ENCODE results near the gene DRD2. TPM values are rescaled to one million over a fixed set of nuclear protein-coding genes. Genes with fewer than 3 reads are reported as not detected.

The DRD2 gene
- total RNA-seq, 1 donor from 2014 or later: 2.9 TPM

DNA sequence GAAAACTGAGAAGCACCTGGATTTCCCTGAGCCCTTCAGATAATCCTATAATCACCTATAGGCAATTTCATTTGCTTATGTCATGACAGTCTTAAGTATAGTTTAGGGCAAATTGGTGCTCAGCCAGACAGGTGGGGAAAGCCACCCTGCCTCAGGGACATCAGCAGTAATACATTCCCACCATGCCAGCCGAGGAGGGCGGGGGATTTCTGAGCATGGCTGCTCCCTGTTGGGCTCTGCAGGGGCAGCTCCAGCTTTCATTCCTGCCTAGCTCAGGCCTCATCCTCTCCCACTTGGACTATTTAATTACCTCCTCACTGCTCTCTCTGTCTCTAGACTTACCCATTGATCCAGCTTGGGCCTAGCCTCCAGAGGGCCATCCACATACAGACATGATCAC lies 9.0 kb upstream of the DRD2 start:
- peaks cover 2% of the 10 kb centered on the region for H3K9me3 Mint-ChIP-seq

DNA sequence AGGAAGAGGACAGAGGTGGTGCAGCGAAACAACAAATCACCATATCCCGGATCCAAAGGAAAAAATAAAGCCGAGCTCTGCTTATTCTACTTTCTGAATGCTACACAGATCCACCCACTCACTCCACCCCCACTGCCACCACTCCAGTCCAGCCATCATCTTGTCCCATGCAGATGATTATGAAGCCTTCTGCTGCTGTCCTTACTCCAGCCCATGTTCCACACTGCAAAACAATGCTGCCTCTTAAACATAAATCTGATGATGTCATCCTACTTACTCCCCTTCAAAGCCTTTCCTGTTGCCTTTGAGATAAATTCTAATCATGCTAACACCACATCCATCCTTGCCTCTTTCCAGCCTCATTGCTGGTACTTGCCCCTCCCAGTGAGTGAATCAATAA lies 6.5 kb upstream of the DRD2 start:
- peaks cover 2% of the 10 kb centered on the region for H3K9me3 Mint-ChIP-seq
- H3K36me3 Mint-ChIP-seq (ENCODE audit: low read depth): no peaks in the 10 kb centered on the region
- TF ChIP-seq, protein P1, sequence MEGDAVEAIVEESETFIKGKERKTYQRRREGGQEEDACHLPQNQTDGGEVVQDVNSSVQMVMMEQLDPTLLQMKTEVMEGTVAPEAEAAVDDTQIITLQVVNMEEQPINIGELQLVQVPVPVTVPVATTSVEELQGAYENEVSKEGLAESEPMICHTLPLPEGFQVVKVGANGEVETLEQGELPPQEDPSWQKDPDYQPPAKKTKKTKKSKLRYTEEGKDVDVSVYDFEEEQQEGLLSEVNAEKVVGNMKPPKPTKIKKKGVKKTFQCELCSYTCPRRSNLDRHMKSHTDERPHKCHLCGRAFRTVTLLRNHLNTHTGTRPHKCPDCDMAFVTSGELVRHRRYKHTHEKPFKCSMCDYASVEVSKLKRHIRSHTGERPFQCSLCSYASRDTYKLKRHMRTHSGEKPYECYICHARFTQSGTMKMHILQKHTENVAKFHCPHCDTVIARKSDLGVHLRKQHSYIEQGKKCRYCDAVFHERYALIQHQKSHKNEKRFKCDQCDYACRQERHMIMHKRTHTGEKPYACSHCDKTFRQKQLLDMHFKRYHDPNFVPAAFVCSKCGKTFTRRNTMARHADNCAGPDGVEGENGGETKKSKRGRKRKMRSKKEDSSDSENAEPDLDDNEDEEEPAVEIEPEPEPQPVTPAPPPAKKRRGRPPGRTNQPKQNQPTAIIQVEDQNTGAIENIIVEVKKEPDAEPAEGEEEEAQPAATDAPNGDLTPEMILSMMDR (conservative IDR thresholded peaks at IDR 0.05): no peak
- H3K27me3 Mint-ChIP-seq (ENCODE audit: low read depth): peaks cover 53% of the 10 kb centered on the region
- DNase-seq (ENCODE audit: low read depth, low spot score): no peak
- peaks cover 15% of the 10 kb centered on the region for H3K4me1 Mint-ChIP-seq
- H3K4me3 Mint-ChIP-seq: no peak overlapping the region
- H3K27ac Mint-ChIP-seq (ENCODE audit: unreplicated experiment): peak overlapping the region; percentile 92

More for the DNA sequence above, 9.0 kb upstream of the DRD2 start:
- Mint-ChIP-seq H3K27me3 (ENCODE audit: low read depth) (peaks cover 27% of the 10 kb centered on the region), H3K4me1 (peaks cover 12% of the 10 kb centered on the region), H3K36me3 (ENCODE audit: low read depth) (no peaks in the 10 kb centered on the region), H3K27ac (ENCODE audit: unreplicated experiment) (no peak overlapping the region), H3K4me3 (no peak overlapping the region)
- DNase-seq (ENCODE audit: low read depth, low spot score): no peak
- TF ChIP-seq, protein P1 (conservative IDR thresholded peaks at IDR 0.05): no peak

DNA sequence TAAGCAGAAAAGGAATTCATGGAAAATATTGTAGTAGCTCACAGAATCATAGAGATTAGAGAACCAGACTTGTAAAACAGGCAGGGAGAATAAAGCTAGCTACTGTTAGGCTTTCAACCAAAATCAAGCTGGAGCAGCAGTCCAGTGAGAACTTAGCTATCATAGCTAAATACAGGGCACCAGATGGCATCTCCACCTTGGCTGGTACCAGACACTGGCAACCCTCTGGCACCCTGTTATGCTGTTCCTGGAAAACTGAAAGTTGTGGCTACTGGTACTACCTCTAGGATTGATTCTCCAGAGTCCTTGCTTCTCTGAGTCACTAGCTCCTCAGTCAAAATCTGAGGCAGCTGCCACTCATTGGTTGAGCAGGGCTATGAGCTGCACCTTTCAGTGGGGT lies 6.0 kb upstream of the DRD2 start:
- H3K27ac Mint-ChIP-seq (ENCODE audit: unreplicated experiment): no peak overlapping the region
- DNase-seq (ENCODE audit: low read depth, low spot score): no peak
- no peaks in the 10 kb centered on the region for H3K36me3 Mint-ChIP-seq (ENCODE audit: low read depth)
- no peak overlapping the region for H3K4me3 Mint-ChIP-seq
- H3K27me3 Mint-ChIP-seq (ENCODE audit: low read depth): peaks cover 57% of the 10 kb centered on the region
- H3K4me1 Mint-ChIP-seq: peaks cover 16% of the 10 kb centered on the region
- H3K9me3 Mint-ChIP-seq: peaks cover 2% of the 10 kb centered on the region
- TF ChIP-seq, protein P1 (conservative IDR thresholded peaks at IDR 0.05): no peak

DNA sequence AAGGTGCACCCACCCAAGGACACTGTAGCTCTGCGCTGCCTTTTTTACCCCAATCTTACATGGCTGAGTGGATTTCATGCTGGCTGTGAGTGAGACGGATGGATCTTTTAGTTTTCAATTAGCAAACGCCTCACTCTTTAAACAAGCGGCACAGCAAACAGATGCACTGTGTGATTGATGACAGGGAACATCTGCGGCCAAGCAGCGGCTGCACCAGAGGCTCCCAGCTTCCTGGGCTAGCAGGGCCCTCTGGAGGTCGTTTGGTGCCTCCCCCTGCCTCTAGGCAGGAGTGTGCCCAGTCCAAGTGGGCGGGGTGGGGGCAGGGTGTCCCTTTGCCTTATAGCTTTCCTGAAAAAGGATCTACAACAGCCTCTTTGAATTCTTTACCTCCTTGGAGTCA lies 2.1 kb upstream of the DRD2 start:
- Mint-ChIP-seq H3K27ac (ENCODE audit: unreplicated experiment) (no peak overlapping the region), H3K9me3 (no peaks in the 10 kb centered on the region), H3K36me3 (ENCODE audit: low read depth) (no peaks in the 10 kb centered on the region), H3K4me3 (peak overlapping the region; percentile 3), H3K4me1 (peaks cover 29% of the 10 kb centered on the region), H3K27me3 (ENCODE audit: low read depth) (peaks cover 87% of the 10 kb centered on the region)
- TF ChIP-seq, protein P1 (conservative IDR thresholded peaks at IDR 0.05): no peak
- DNase-seq (ENCODE audit: low read depth, low spot score): no peak

DNA sequence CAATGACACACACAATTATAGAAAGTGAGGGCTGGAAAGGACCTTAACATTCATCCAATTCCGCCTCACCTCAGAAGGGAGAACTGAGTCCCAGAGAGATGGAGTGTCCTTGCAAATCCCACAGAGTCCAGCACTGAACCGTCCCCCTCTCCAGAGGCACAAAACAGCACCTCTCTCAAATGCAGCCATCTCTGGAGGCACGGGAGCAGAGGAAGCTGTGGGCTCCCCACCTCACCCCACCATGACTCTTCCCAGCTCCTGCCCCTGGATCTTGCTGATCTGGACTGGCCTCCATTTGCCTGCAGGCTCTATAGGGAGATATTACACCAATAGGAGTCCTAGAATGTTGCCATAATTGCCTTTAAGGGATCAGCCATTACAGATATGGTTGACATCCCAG lies 1.4 kb upstream of the DRD2 start:
- Mint-ChIP-seq H3K4me3 (peak overlapping the region; percentile 43), H3K27me3 (ENCODE audit: low read depth) (peaks cover 91% of the 10 kb centered on the region), H3K36me3 (ENCODE audit: low read depth) (no peaks in the 10 kb centered on the region), H3K9me3 (no peaks in the 10 kb centered on the region), H3K27ac (ENCODE audit: unreplicated experiment) (no peak overlapping the region), H3K4me1 (peaks cover 25% of the 10 kb centered on the region)
- TF ChIP-seq, protein P1 (conservative IDR thresholded peaks at IDR 0.05): no peak
- no peak for DNase-seq (ENCODE audit: low read depth, low spot score)

Data from neural crest cell (in vitro differentiated cells).